ENCODE results near the gene CRELD2.

The CRELD2 gene

DNA sequence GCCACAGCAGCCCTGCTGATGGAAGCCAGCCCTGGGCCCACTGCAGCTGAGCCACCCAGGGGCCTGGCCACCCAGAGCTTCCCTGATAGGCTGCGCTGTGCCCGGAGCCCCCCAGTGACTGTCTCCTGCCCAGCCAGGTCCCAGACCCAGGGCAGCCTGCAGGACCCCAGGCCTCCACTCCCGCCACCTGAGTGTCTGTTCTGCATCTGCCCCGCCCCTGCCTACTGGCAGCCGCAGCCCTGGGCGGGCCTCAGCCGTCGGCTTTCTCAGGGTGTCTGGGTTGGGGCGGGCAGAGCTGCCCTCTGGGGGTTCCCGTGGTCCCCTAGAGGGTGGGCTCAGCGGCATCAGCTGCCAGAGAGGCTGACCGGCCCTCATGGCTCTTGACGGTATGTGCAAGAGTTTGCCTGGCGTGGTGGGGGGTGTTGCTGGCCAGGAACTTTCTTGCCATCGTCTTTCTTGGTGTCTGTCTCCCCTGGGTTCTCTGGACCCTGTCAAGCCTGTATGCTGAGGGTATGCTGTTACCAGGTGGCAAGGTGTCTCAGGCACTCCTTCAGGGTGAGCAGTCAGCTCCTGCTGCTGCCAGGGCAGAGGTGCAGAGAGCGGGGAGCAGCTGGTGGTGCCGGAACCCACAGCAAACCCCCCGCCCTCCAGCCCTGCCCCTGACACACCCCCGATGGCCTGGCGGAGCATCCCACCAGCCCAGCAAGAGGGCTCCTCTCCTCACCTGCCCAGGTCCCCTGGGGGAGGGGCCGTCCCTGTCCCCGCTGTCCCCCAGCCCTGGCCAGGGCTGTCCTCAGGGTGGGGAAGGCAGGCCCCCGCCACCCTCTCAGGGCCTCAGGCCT lies 29.9 kb downstream of the CRELD2 start:
- DNase-seq = no peak

DNA sequence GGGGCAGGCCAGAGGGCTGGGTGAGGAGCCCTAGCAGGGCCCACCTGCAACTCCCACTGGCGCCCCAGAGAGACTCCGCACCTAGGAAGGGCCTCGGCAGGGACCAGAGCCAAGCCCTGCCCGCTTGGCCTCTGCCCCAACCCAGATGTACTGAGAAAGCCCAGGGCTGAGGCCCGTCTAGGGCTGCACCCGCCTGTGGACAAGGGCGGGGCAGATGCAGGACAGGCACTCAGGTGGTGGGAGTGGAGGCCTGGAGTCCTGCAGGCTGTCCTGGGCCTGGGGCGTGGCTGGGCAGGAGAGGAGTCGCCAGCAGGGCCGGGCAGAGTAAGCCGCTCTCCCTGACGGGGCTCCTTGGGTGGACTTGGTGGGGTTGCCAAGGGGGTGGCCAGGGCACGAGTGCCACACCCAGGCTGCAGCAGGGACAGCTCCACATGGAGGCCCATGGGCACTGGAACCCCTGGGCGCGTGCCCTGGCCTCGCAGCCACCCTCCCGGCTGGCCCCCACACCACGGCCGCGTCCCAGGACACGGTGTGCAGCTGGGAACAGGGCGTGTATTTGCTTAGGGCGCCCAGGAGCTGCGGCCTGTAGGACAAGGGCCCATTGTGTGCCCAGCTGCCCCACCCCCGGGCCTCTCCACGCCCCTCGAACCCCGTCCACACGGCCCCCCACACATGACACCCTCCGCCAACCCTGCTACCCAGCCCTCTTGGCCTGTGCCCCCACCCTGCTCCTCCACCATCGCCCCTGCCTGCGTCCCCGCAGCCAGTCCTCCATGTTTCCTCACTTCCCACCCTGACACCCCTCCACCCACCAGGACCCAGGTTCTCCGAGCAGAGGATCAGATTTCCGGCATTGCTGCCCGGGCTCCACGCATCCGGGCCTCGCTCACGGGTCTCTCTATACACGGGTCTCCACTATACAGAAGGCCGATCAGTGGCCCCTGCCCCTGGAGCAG lies 30.8 kb downstream of the CRELD2 start:
- DNase-seq = no peak

DNA sequence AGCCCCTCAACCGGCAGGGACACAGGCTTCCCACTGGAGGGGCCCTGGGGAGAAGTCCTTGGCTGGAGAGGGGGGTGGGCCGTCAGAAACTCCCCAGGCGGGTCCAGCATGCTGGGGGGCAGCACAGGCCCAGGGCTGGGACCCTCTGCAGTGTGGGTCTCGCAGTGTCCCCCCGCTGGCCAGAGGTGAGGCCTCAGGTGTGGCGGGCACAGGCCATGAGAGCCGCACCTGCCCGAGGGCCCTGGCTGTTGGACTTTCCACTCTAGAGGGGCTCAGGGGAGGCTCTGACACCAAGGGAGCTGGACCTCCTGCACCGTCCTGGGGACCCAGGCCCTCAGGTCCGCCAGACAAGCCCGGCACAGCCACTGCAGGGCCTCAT lies 31.5 kb downstream of the CRELD2 start:
- DNase-seq = no peak

DNA sequence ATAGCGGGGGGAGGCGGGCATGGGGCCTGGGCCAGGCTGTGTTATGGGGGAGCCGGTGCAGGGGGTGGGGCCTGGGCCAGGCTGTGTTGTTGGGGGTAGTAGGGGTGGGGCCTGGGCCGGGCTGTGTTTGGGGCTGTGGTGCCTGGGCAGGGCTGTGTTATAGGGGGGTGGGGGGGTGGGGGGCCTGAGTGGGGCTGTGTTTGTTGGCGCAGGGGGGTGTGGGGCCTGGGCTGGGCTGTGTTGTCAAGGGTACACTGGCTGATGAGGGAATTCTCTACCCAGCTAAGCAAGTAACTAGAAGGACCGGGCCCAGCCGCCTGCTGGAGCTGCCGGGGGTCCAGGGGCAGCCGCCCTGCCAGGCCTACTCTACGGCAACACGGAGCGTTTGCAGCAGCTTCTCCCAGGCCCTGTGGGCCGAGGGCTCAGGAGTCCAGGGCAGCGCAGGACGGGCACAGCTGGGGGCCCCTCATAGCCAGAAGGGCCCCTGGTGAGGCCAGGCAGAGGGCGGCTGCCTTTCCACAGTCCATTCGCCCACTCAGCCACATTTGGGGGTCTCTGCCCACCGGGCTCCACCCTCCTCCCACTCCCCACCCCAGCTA lies 32.1 kb downstream of the CRELD2 start:
- DNase-seq = no peak

DNA sequence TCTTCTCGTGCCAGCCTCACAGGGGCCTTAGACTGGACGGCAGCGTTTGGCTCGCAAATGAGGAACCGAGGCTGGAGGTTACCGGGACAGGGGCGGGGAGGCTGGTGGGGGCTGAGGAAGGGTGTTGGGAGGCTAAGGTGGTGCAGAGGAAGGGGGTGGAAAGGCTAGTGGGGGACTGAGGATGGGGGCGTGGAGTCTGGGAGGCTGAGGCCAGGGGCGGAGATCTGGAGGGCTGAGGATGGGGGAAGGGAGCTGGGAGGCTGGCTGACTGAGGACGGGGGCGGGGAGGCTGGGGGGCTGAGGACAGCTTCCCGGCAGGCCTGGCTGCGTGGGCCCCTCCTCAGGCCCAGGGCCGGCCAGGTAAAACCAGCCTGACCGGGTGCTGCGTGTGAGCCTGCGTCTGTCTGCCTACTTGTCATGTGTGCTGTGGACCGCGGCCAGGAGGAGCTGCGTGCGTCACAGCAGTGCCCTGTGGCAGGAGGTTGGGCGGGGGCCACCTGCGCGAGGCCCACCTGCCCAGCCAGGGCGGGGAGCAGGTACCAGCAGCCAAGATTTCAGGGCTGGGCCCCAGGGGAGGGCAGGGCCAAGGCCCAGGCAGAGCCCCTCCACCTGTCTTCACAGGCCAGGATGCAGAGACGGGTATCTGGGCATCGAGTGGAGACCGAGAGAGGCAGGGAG lies 32.7 kb downstream of the CRELD2 start:
- no peak for DNase-seq

DNA sequence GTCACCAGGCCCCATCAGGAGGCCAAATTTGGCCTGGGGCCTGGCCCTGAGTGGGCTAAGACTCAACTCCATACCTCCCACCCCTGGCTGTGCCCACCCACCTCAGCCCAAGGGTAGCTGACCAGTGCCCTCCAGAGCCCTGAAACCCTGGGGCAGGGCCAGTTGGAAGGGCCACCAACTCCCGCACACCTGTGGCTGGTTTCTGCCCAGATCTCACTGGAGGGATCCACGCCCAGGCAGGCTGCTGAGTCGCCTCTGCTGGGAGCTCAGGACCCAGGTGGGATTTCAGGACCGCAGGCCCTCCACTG lies 33.2 kb downstream of the CRELD2 start:
- DNase-seq = no peak

DNA sequence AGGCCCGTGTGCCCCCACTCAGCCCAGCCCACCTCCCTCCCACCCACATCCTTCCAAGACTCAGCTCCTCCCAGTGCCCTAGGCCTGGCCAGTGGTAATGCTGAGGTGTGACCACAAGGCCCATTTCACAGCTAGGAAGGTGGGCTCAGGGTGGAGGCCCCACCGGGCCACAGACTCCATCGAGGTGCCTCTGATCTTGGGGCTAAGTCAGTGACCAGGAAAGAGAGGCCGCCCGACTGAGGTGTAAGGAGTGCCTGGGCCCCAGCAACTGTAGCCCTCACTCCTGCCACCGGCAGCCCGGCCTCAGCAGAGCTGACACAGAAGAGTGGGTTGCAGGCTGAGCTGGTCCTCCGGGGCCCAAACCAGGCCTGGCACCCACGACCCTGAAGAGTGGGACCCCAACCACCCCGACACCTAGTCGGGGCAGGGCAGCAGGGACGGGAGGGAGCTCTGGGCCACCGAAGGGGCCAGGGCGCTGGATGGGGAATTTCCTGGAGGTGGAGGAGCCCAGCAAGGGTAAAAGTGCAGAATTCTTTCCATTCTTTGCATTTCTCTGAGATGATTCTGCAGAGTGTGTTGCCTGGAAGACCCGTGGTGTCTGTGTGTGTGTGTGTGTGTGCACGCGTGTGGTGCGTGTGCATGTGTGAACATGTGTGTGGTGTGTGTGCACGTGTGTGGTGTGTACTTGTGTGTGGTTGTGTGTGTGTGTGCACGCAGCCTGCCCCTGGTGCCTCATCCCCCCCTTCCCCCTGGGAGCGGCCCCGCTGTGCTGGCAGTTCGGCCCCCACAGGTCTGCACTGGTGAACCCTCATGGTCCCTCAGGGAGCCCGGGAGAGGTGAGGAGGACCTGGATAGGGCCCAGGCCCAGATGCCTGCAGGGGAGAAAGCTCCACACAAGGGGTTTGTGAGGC lies 33.8 kb downstream of the CRELD2 start:
- DNase-seq = no peak

DNA sequence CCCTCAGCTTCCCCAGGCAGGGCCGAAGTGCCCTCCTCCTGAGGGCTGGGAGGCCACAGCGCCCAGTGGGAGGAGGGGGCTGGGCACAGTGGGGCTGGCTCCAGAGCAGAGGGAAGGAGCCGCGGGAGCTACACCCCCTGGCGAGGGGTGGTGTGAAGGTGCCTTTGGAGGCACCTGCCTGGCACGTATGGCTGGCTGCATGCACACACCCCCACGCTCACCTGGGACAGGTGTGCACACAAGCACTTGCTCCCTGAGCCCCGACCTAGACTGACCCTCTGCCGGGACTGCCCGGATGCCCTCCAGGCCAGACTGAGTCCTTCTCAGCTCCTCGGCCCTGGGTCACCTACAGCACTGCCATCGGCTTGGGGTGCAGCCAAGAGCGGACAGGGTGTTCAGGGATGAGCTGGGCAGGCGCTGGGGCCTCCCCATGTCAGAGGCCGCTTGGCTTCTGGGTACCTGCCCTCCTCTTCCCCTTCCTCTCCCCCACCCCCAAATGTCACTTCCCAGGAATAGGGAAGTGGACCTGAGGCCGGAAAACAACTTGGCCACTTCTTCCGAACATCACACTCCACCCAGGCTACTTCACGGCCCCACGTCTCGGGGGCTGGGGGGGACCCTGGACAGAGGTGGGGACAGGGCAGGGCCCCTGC lies 34.7 kb downstream of the CRELD2 start:
- no peak for DNase-seq

DNA sequence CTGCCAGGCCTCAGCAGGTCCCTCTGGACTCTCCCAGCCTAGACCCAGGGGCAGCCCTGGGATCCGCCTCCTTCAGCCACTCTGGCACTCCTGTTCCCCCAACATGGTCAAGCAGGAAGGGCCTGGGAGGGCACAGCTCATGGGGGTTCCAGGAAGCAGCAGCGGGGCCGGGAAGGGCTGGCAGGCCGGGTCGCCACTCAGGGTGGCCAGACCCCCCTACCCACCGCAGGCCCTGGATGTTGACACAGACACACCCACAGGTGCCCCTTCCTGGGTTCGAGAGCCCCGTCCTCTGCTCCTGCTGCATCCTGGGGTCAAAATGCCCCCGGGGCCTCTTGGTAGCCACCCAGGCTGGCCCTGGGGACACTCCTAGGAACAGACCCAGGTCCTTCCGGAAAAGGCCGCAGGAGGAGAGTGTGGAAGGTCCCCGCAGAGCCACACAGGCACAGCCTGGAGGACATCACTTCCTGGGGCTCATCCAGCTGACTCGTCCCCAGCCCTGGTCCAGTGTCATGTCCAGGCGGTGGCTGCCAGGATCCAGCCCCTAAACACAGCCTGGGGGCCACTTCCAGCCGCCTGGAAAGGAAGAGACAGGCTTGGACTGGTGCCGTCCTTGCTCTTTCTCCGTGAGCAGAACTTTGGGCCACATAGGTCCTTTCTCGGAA lies 35.4 kb downstream of the CRELD2 start:
- no peak for DNase-seq

DNA sequence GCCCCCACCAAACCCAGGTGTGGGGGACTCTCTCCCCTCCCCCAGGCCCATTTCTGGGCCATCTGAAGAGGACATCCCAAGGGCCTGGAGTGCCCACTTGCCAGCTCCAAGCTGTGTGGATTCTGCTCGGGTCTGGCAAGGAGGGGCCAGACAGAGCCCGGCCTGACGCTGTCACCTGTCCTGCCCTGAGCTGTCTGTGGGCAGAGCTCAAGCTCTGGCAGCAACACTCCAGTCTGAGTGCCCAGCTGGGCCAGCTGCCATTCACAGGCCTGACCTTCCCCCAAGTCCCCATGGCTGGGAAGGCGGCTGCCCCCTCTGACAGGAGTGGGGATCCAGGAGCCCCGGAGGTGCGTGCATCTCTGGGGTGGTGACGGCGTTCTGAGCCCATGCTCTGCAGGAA lies 35.9 kb downstream of the CRELD2 start:
- DNase-seq = no peak

DNA sequence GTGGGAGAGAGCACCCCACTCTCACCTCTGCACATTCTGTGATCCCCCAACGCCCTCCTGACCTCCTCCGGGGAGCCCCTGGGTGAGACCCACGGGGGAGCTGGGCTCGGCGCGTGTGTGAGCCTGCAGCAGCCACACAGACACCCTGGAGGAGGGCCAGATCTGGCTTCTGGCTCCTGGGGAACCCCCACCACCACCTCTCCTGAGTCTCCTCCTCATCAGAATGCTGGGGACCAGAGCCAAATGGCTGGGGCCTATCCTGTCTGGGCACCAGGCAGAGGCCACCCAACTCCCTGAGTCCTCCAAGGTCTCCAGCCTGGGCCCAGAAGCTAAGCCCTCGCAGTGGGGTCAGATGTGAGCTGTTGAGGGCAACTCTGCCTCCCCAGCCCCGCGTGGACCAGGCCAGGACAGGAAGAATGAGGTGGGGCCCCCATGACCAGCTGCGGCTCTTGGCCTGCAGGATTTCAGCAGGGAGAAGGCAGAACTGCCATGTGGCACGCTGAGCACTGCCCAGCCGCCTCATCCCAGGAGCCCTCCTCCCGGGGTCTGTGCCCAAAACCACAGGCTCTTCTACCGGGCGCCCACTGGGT lies 36.7 kb downstream of the CRELD2 start:
- DNase-seq = no peak

DNA sequence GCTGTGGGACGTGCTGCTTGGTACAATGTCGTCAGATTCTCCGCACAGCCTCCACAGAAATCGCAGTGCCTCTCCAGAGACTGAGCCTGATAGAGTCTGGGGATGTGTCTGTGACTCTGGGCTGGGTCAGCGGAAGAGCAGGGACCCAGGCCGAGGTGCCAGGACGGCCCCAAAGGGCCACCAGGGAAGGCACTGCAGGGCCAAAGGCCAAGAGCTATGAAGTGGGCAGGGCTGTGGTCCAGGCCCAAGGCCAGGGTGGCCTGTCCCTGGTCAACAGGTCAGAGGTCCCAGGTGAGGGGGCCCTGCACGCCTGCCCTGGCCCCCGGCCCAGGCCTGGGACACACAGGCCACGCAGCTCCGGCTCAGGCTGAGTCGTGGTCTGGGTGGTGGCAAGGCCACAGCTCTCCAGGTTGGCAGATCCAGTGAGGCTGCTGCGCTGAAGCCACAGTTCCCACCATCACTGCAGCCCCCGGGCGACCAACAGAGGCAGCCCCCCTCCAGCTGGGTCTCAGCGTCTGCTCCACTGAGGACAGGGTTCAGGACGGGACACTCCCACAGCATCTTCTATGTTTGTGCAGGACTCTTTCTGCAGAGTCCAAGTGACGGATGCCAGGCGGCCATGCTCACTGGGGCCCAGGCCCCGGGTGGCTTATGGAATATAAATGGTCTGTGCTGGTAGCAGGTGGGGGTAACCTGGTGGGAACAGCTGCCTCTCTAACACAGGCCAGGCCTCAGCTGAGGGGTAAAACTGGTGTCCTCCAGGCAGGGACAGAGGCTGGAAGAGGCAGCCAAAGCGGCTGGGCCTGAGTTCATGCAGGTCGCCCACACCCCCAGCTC lies 37.4 kb downstream of the CRELD2 start:
- no peak for DNase-seq

DNA sequence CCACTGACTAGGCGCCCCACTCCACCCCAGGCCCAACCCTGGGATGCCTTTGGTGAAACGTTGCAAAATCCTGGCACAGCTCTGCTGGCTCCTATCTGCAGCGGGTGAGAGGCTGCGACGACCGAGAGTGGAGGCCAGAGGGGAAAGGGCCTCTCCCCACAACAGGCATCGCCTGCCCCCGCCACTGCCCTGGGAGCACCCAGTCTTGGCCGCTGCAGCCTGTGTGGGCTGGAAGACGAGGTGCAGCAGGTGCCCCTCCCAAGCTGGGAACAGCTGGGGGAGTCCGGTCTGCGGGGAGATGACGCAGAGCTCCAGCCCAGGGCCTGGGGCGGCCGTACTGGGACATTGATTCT lies 38.0 kb downstream of the CRELD2 start:
- no peak for DNase-seq

DNA sequence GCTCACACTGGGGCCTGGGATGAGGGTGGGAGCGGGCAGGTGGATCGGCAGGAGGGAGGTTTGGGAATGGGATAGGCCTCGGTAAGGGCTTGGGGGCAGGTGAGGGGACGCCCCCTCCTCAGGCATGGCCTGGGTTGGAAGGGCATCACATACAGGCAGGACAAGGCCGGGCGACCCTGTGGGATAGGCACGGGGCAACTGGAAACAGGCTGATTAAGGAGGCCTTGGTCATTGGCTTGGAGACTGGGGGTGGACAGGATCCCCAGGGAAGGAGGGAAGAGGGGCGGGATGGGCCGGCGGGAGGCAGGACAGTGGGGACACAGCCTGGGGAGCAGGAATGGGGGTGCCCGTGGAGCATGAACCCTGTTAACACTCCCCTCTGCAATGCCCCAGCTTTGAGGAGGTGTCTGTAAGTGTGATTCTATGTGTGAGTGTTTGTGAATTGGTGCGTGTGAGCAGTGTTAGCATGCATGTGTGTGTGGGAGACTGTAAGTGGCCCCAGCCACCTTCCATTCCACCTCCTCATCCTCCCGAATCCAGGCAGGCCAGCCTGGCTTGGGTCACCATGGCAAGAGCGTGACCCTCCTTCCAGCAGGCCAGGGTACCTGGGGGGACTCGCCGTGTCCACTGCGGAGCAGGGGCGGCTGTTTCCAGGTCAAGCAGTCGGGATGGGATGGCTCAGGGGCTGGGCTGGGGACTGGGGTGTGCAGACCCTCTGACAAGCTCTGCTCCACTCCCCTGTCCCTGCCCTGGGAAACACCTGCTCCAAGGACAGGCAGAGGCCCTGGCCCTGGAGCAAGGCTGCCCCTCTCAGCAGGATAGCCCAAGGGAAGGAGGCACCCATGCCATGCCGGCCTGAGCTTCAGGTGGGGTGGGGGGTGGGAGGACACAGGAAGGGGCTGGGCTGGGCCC lies 38.7 kb downstream of the CRELD2 start:
- no peak for DNase-seq

DNA sequence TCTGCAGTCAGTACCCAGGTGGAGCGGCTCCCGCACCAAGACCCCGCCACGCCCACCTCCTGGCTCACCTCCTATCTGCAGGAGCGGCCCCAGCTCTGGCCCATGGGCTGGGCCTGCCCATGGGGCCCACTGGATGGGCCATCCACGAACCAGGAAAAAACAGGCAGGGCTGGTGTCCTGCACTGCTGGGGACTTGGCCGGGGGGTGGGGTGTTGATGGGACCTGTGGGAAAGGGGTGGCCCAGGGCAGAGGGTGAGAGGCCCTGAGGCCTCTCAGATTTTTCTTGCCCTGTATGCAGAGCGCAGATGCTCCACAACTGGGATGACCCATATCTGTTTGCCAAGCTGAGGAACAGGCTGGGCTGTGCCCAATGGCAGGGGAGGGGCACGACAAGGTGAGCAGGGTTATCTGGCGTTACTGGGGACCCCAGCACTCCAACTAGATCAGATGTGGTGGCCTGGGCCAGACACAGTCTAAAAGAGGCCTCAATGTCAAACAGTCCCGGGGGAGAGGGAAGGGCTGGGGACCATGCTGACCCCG lies 39.5 kb downstream of the CRELD2 start:
- no peak for DNase-seq

DNA sequence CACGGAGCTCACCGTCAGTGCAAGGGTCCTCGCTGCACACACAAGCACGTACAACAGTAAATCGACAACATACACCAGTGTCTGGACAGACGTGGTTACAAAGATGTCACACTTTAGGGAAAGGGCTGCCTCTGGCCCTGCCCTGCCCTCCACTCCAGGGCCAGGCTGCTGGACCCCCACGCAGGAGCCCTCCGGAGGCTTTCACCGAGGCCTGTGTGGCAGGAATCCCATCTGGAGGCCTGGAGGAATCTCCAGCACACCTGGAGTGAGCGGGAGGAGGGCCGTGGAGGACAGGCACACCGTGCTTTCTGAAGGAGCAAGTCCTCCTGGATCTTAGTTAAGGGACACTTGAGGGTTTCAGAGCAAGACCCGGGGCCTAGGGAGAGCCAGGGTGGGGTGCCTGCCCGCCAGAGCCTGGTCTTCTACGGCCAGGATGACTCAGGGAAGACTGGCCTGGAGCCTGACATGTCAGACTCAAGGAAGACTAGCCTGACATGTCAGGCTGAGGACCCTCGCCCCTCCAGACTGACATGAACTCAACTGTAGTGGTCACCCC lies 40.0 kb downstream of the CRELD2 start:
- no peak for DNase-seq

DNA sequence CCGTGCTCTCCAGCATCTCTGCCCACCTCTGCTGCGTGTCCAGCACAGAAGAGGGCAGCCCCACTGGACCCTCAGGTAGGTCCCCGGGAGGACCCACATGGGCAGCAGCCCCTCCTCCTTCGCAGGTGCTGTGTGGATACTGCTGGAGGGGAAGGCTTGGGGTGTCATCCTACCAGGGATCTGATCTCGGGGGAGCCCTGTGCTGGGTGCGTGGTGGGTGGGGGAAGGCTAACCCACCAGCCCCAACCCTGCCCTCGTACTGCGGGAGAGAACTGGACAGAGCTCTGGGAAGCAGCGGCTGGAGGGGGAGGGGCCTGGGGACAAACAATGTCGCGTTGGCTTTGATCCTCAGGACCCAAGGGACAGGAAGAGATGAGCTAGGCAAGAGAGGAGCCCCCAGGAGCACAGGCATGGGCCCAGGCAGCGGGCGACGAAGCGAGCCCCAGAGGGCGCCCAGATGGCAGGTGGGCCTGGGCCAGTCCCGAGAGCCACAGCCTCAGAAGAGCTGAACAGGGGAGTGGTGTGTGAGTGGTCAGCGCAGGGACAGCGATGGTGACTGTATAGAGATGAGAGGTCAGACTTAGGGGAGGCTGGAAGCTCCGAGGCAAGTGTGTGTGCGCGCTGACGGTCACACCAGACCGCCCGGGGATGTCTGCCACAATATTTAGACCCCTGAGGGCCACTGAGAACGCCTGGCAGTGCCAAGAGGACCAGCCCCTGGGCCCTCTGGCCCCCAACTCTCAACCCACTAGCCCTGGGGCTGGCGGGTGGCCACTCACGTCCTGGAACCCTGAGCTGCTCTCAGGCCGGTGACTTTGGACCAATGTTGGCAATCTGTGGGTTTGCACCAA lies 40.7 kb downstream of the CRELD2 start:
- no peak for DNase-seq
